ENCODE measurements around the gene ZDHHC11B.

ZDHHC11B gene

GRCh38 chr5:669111-669841 lies 115.3 kb downstream of the ZDHHC11B start:
- peaks cover 0 to 32% (median 28%) of the 10 kb centered on the region in 4 donors for H3K4me1 ChIP-seq
- intact Hi-C loops (cut with DNase I; ENCODE audit: low total_unique reads): no loop called here

GRCh38 chr5:668283-668995 lies 116.1 kb downstream of the ZDHHC11B start:
- Histone ChIP-seq H3K27ac (no peak overlapping the region), H3K27me3 (no peaks in the 10 kb centered on the region), H3K36me3 (peaks cover 19 to 43% (median 23%) of the 10 kb centered on the region in 3 donors), H3K9me3 (no peaks in the 10 kb centered on the region), H3K4me3 (no peak overlapping the region), H3K4me1 (peaks cover 0 to 24% (median 19%) of the 10 kb centered on the region in 4 donors)
- TF ChIP-seq CTCF (IDR thresholded peaks at IDR 0.05): no peak
- DNase-seq: no peak
- intact Hi-C loops (cut with DNase I; ENCODE audit: low total_unique reads): no loop called here

More at GRCh38 chr5:669111-669841, 115.3 kb downstream of the ZDHHC11B start:
- Histone ChIP-seq H3K4me3 (no peak overlapping the region), H3K27me3 (no peaks in the 10 kb centered on the region), H3K27ac (no peak overlapping the region), H3K36me3 (peaks cover 10 to 35% (median 15%) of the 10 kb centered on the region in 3 donors), H3K9me3 (no peaks in the 10 kb centered on the region)
- DNase-seq: peak in 1 of 2 donors; percentile 62
- peak; percentile 37 to 64 for TF ChIP-seq CTCF (IDR thresholded peaks at IDR 0.05)

GRCh38 chr5:666816-667498 lies 117.6 kb downstream of the ZDHHC11B start:
- Histone ChIP-seq H3K27ac (no peak overlapping the region), H3K4me1 (peaks cover 0 to 9% (median 5%) of the 10 kb centered on the region in 4 donors), H3K36me3 (peaks cover 23 to 58% (median 38%) of the 10 kb centered on the region in 3 donors), H3K4me3 (no peak overlapping the region), H3K9me3 (no peaks in the 10 kb centered on the region), H3K27me3 (no peaks in the 10 kb centered on the region)
- no peak for TF ChIP-seq CTCF (IDR thresholded peaks at IDR 0.05)
- intact Hi-C loops (cut with DNase I; ENCODE audit: low total_unique reads): no loop called here
- peak in 1 of 2 donors; percentile 51 for DNase-seq

- Histone ChIP-seq H3K9me3 (no peaks in the 10 kb centered on the region), H3K4me1 (peaks cover 0 to 1% (median 0%) of the 10 kb centered on the region in 4 donors), H3K27ac (no peak overlapping the region), H3K36me3 (peaks cover 23 to 66% (median 46%) of the 10 kb centered on the region in 3 donors), H3K27me3 (no peaks in the 10 kb centered on the region), H3K4me3 (no peak overlapping the region)
- TF ChIP-seq CTCF (IDR thresholded peaks at IDR 0.05): no peak
- intact Hi-C loops (cut with DNase I; ENCODE audit: low total_unique reads): no loop called here
- DNase-seq: no peak
Observed at GRCh38 chr5:665956-666711, 118.4 kb downstream of the ZDHHC11B start.

GRCh38 chr5:665541-665955 lies 119.0 kb downstream of the ZDHHC11B start:
- Histone ChIP-seq H3K27me3 (no peaks in the 10 kb centered on the region), H3K4me3 (no peak overlapping the region), H3K27ac (no peak overlapping the region), H3K9me3 (no peaks in the 10 kb centered on the region), H3K36me3 (peaks cover 23 to 72% (median 52%) of the 10 kb centered on the region in 3 donors), H3K4me1 (no peaks in the 10 kb centered on the region)
- DNase-seq: no peak
- TF ChIP-seq CTCF (IDR thresholded peaks at IDR 0.05): no peak
- intact Hi-C loops (cut with DNase I; ENCODE audit: low total_unique reads): no loop called here

Data from tibial artery (tissue), 4 donors.